Ovary (tissue), 3 donors: Measurements from ENCODE around the gene GORASP2.
"Not testable (repeated sequence)": the region's sequence is repeated elsewhere in the genome, so short reads cannot be mapped to it uniquely, and the experiment has no call there.

Source experiments
- EP300 ChIP-seq: sonication (generic); formaldehyde crosslinking; IDR thresholded peaks from one replicate; pipeline ENCODE4 v1.6.1; 2017; ENCODE audit warnings: antibody characterized with exemption
- POLR2A ChIP-seq: fragments of 450-650 bp; IDR thresholded peaks from one replicate; pipeline ENCODE4 v1.6.1; 2017; ENCODE audit warnings: antibody characterized with exemption, mild to moderate bottlenecking, moderate library complexity
- TF ChIP-seq, protein P1 (sequence below), 3 donors: fragments of 450-650 bp in 2 of 3; fragments of 200-600 bp in 1 of 3; IDR thresholded peaks; one replicate each; pipeline versions ENCODE4 v1.5.1 to v1.8.0; 2016 to 2022; ENCODE audit warnings: antibody characterized with exemption in 3 of 3, mild to moderate bottlenecking in 1 of 3
- donor health status: DM: no; HTN: no; CAD: no.

DNA sequence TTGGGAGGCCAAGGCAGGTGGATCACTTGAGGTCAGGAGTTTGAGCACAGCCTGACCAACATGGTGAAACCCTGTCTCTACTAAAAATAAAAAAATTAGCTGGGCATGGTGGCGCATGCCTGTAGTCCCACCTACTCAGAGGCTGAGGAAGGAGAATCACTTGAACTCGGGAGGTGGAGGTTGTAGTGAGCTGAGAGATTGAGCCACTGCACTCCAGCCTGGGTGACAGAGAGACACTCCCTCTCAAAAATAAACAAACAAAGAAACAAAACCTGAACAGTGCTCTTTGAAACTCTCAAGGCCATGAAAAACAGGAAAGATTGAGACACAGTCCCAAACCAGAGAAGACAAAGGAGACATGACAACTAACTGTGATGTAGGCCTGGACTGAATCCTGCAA is 7.2 kb upstream of the GORASP2 start:
- TF ChIP-seq, protein P1, sequence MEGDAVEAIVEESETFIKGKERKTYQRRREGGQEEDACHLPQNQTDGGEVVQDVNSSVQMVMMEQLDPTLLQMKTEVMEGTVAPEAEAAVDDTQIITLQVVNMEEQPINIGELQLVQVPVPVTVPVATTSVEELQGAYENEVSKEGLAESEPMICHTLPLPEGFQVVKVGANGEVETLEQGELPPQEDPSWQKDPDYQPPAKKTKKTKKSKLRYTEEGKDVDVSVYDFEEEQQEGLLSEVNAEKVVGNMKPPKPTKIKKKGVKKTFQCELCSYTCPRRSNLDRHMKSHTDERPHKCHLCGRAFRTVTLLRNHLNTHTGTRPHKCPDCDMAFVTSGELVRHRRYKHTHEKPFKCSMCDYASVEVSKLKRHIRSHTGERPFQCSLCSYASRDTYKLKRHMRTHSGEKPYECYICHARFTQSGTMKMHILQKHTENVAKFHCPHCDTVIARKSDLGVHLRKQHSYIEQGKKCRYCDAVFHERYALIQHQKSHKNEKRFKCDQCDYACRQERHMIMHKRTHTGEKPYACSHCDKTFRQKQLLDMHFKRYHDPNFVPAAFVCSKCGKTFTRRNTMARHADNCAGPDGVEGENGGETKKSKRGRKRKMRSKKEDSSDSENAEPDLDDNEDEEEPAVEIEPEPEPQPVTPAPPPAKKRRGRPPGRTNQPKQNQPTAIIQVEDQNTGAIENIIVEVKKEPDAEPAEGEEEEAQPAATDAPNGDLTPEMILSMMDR (IDR thresholded peaks at IDR 0.05) = not testable (repeated sequence)
- TF ChIP-seq POLR2A, EP300: not testable (repeated sequence)
